ENCODE measurements around the gene CEP72. TPM values are rescaled to one million over a fixed set of nuclear protein-coding genes. Genes with fewer than 3 reads are reported as not detected.
"Not testable (repeated sequence)": the region's sequence is repeated elsewhere in the genome, so short reads cannot be mapped to it uniquely, and the experiment has no call there.

Gene CEP72
- total RNA-seq, 1 donor from 2014 or later: 20.1 TPM

GRCh38 chr5:604391-604831 is 7.7 kb upstream of the CEP72 start:
- Histone ChIP-seq H3K4me1 (no peaks in the 10 kb centered on the region), H3K9me3 (no peaks in the 10 kb centered on the region), H3K4me3 (no peak overlapping the region), H3K36me3 (no peaks in the 10 kb centered on the region), H3K27me3 (no peaks in the 10 kb centered on the region), H3K27ac (no peak overlapping the region)
- intact Hi-C loops (cut with DNase I): no loop called here
- no peak for DNase-seq (ENCODE audit: extremely low spot score in 2 of 2)
- no peak for TF ChIP-seq CTCF (IDR thresholded peaks at IDR 0.05)
- no peak for TF ChIP-seq POLR2AphosphoS5 (IDR thresholded peaks at IDR 0.05; ENCODE audit: insufficient read depth in 1 of 2, low read depth in 1 of 2)
- TF ChIP-seq POLR2A (IDR thresholded peaks at IDR 0.05): no peak

- H3K4me1 ChIP-seq; intact Hi-C loops (cut with DNase I); H3K9me3 ChIP-seq; H3K27me3 ChIP-seq; H3K36me3 ChIP-seq; H3K27ac ChIP-seq; H3K4me3 ChIP-seq; DNase-seq (ENCODE audit: extremely low spot score in 2 of 2): not testable (repeated sequence)
Measured at GRCh38 chr5:605090-605489, 7.0 kb upstream of the CEP72 start.

- intact Hi-C loops (cut with DNase I): no loop called here
- Histone ChIP-seq H3K4me1 (peaks cover 3% of the 10 kb centered on the region), H3K27me3 (no peaks in the 10 kb centered on the region), H3K36me3 (no peaks in the 10 kb centered on the region), H3K9me3 (no peaks in the 10 kb centered on the region), H3K4me3 (no peak overlapping the region), H3K27ac (no peak overlapping the region)
- DNase-seq (ENCODE audit: extremely low spot score in 2 of 2): no peak
- TF ChIP-seq POLR2AphosphoS5 (IDR thresholded peaks at IDR 0.05; ENCODE audit: insufficient read depth in 1 of 2, low read depth in 1 of 2) (no peak), POLR2A (IDR thresholded peaks at IDR 0.05) (no peak), CTCF (IDR thresholded peaks at IDR 0.05) (no peak)
Measured at GRCh38 chr5:606061-606460, 6.1 kb upstream of the CEP72 start.

GRCh38 chr5:606526-607399 is 5.4 kb upstream of the CEP72 start:
- Histone ChIP-seq H3K4me1 (peaks cover 10% of the 10 kb centered on the region), H3K9me3 (no peaks in the 10 kb centered on the region), H3K36me3 (no peaks in the 10 kb centered on the region), H3K27me3 (no peaks in the 10 kb centered on the region), H3K27ac (no peak overlapping the region), H3K4me3 (no peak overlapping the region)
- intact Hi-C loops (cut with DNase I): no loop called here
- TF ChIP-seq CTCF (IDR thresholded peaks at IDR 0.05) (no peak), POLR2AphosphoS5 (IDR thresholded peaks at IDR 0.05; ENCODE audit: insufficient read depth in 1 of 2, low read depth in 1 of 2) (no peak), POLR2A (IDR thresholded peaks at IDR 0.05) (no peak)
- DNase-seq (ENCODE audit: extremely low spot score in 2 of 2): no peak

GRCh38 chr5:607541-608428 is 4.4 kb upstream of the CEP72 start:
- peaks cover 11% of the 10 kb centered on the region for H3K4me1 ChIP-seq
- H3K4me3 ChIP-seq: no peak overlapping the region
- intact Hi-C loops (cut with DNase I): no loop called here
- TF ChIP-seq POLR2AphosphoS5 (IDR thresholded peaks at IDR 0.05; ENCODE audit: insufficient read depth in 1 of 2, low read depth in 1 of 2) (no peak), CTCF (IDR thresholded peaks at IDR 0.05) (no peak), POLR2A (IDR thresholded peaks at IDR 0.05) (no peak)
- H3K27ac ChIP-seq: no peak overlapping the region
- no peaks in the 10 kb centered on the region for H3K9me3 ChIP-seq
- no peaks in the 10 kb centered on the region for H3K36me3 ChIP-seq
- DNase-seq (ENCODE audit: extremely low spot score in 2 of 2): no peak
- no peaks in the 10 kb centered on the region for H3K27me3 ChIP-seq
